Uterus (tissue), 2 donors: ENCODE results near the gene OCA2.

Experiments used
- POLR2A ChIP-seq, 2 donors: fragments of 450-650 bp; IDR thresholded peaks; one replicate each; pipeline ENCODE4 v1.6.1; 2016; ENCODE audit warnings: antibody characterized with exemption in 2 of 2, mild to moderate bottlenecking in 1 of 2, moderate library complexity in 1 of 2
- TF ChIP-seq, protein P1 (sequence below), 4 experiments: fragments of 200-600 bp in 2 of 4; fragments of 450-650 bp in 2 of 4; sonication (generic) in 2 of 4; IDR thresholded peaks; one replicate each; pipeline ENCODE4 v1.5.1; 2016 to 2019; ENCODE audit warnings: antibody characterized with exemption in 4 of 4, mild to moderate bottlenecking in 2 of 4, moderate library complexity in 1 of 4

DNA sequence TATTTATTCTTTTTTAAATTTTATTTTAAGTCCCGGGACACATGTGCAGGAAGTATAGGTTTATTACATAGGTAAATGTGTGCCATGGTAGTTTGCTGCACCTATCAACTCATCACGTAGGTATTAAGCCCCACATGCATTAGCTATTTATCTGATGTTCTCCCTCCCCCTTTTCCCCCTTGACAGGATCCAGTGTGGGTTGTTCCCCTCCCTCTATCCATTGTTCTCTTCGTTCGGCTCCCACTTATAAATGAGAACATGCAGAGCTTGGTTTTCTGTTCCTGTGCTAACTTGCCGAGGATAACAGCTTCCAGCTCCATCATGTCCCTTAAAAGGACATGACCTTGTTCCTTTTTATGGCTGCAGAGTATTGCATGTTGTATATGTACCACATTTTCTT lies 220.3 kb downstream of the OCA2 start:
- TF ChIP-seq, protein P1, sequence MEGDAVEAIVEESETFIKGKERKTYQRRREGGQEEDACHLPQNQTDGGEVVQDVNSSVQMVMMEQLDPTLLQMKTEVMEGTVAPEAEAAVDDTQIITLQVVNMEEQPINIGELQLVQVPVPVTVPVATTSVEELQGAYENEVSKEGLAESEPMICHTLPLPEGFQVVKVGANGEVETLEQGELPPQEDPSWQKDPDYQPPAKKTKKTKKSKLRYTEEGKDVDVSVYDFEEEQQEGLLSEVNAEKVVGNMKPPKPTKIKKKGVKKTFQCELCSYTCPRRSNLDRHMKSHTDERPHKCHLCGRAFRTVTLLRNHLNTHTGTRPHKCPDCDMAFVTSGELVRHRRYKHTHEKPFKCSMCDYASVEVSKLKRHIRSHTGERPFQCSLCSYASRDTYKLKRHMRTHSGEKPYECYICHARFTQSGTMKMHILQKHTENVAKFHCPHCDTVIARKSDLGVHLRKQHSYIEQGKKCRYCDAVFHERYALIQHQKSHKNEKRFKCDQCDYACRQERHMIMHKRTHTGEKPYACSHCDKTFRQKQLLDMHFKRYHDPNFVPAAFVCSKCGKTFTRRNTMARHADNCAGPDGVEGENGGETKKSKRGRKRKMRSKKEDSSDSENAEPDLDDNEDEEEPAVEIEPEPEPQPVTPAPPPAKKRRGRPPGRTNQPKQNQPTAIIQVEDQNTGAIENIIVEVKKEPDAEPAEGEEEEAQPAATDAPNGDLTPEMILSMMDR (IDR thresholded peaks at IDR 0.05), result no peak
- TF ChIP-seq POLR2A (IDR thresholded peaks at IDR 0.05), result no peak
